ENCODE data around the gene PSMB11.

Gene PSMB11

DNA sequence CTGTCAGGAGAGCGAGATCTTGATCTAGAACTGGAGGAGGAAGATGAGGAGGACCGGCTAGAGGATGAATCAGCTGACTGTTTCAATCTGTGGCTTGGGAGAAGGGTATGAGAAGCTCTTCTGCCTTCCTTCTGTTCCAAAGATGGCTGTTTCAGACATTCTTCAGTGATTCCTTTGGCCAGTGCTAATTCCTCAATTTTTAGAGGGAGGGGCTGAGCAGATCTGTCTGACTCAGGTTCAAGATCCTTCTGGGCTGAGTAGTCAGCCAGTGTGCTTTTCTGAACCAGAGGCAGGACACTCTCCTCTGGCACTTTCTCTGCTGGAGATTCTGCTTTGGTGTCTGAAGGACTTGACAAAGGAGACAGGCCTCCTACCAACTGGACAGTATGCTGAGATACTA lies 37.7 kb downstream of the PSMB11 start:
- Histone ChIP-seq H3K4me3 (ENCODE audit: low read depth in 1 of 5, low read length in 5 of 5) (no peak overlapping the region), H3K36me3 (ENCODE audit: control insufficient read depth in 5 of 5, insufficient read depth in 5 of 5, low read length in 5 of 5) (peaks cover 28 to 93% (median 64%) of the 10 kb centered on the region in 5 donors), H3K27ac (ENCODE audit: low read depth, low read length) (peak overlapping the region; percentile 99), H3K27me3 (ENCODE audit: control insufficient read depth in 5 of 5, insufficient read depth in 4 of 5, low read length in 5 of 5) (no peaks in the 10 kb centered on the region), H3K9ac (ENCODE audit: low read length in 5 of 5) (peak overlapping the region in 3 of 5 donors; percentile 2 to 49 (median 29)), H3K4me1 (ENCODE audit: control insufficient read depth in 5 of 5, insufficient read depth in 5 of 5, low read length in 5 of 5) (peaks cover 8 to 36% (median 30%) of the 10 kb centered on the region in 5 donors), H3K9me3 (ENCODE audit: control insufficient read depth in 5 of 5, low read length in 5 of 5) (no peaks in the 10 kb centered on the region)

DNA sequence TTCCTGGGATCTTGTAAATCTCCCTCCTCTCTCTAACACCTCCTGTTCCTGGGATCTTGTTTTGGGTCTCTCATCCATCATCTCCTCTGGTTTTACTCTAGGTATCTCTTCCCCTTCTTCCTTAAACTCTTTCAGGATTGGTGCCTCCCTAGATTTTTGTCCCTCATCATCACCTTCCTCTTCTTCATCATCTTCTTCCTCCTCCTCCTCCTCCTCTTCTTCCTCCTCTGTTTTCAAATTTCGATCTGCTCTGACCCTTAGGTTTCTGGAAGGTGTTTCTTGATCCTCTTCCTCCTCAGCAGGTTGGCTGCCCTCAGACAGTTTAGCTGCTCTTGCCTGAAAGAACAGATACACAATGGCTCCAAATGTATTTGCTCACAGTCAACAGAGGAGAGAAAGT lies 38.5 kb downstream of the PSMB11 start:
- Histone ChIP-seq H3K4me1 (ENCODE audit: control insufficient read depth in 5 of 5, insufficient read depth in 5 of 5, low read length in 5 of 5) (peaks cover 8 to 36% (median 30%) of the 10 kb centered on the region in 5 donors), H3K9ac (ENCODE audit: low read length in 5 of 5) (peak overlapping the region in 1 of 5 donors; percentile 2), H3K27ac (ENCODE audit: low read depth, low read length) (peak overlapping the region; percentile 99)

DNA sequence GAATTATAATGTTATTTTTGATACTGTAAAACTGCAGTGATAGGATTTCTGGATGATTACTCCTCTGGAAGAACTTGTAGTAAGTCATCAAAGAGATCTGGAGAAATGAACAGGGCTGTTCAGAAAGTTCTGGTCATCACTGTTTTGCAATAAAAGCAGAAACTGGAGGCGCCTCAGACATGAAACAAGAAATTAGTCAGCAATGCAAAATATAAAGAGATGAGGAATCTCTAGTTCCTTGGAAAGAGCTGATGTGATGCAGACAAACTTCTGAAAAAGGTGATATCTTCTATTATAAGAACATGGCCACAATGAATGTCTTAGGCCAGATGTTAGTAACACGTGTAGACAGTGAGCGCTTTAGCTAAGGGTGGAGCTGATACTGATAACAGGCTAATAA lies 43.4 kb downstream of the PSMB11 start:
- Histone ChIP-seq H3K4me1 (ENCODE audit: control insufficient read depth in 5 of 5, insufficient read depth in 5 of 5, low read length in 5 of 5) (peaks cover 0 to 6% (median 0%) of the 10 kb centered on the region in 5 donors), H3K9me3 (ENCODE audit: control insufficient read depth in 5 of 5, low read length in 5 of 5) (no peaks in the 10 kb centered on the region), H3K27me3 (ENCODE audit: control insufficient read depth in 5 of 5, insufficient read depth in 4 of 5, low read length in 5 of 5) (no peaks in the 10 kb centered on the region), H3K4me3 (ENCODE audit: low read depth in 1 of 5, low read length in 5 of 5) (no peak overlapping the region), H3K36me3 (ENCODE audit: control insufficient read depth in 5 of 5, insufficient read depth in 5 of 5, low read length in 5 of 5) (peaks cover 52 to 91% (median 65%) of the 10 kb centered on the region in 5 donors), H3K27ac (ENCODE audit: low read depth, low read length) (no peak overlapping the region), H3K9ac (ENCODE audit: low read length in 5 of 5) (no peak overlapping the region)

More for the DNA sequence above, 38.5 kb downstream of the PSMB11 start:
- H3K27me3 ChIP-seq (ENCODE audit: control insufficient read depth in 5 of 5, insufficient read depth in 4 of 5, low read length in 5 of 5): no peaks in the 10 kb centered on the region
- H3K9me3 ChIP-seq (ENCODE audit: control insufficient read depth in 5 of 5, low read length in 5 of 5): no peaks in the 10 kb centered on the region
- no peak overlapping the region for H3K4me3 ChIP-seq (ENCODE audit: low read depth in 1 of 5, low read length in 5 of 5)
- peaks cover 25 to 93% (median 65%) of the 10 kb centered on the region in 5 donors for H3K36me3 ChIP-seq (ENCODE audit: control insufficient read depth in 5 of 5, insufficient read depth in 5 of 5, low read length in 5 of 5)

DNA sequence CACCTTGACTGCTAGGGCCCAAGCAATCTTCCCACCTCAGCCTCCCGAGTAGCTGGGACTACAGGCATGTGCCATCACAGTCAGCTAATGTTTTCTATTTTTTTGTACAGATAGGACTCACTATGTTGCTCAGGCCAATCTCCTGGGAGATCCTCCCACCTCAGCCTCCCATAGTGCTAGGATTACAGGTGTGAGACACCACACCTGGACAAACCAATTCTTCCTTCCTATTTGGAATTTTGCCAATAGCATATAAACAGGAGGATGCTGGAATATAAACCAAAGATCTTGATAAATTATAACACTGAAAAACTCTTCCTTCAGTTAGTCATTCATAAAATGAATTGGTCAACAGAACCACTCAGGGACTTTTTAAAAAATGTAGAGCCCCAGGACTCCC lies 44.6 kb downstream of the PSMB11 start:
- H3K36me3 ChIP-seq (ENCODE audit: control insufficient read depth in 5 of 5, insufficient read depth in 5 of 5, low read length in 5 of 5): peaks cover 46 to 89% (median 56%) of the 10 kb centered on the region in 5 donors
- H3K9me3 ChIP-seq (ENCODE audit: control insufficient read depth in 5 of 5, low read length in 5 of 5): no peaks in the 10 kb centered on the region
- H3K27me3 ChIP-seq (ENCODE audit: control insufficient read depth in 5 of 5, insufficient read depth in 4 of 5, low read length in 5 of 5): no peaks in the 10 kb centered on the region
- H3K4me3 ChIP-seq (ENCODE audit: low read depth in 1 of 5, low read length in 5 of 5): no peak overlapping the region
- no peak overlapping the region for H3K9ac ChIP-seq (ENCODE audit: low read length in 5 of 5)
- H3K27ac ChIP-seq (ENCODE audit: low read depth, low read length): no peak overlapping the region
- H3K4me1 ChIP-seq (ENCODE audit: control insufficient read depth in 5 of 5, insufficient read depth in 5 of 5, low read length in 5 of 5): peaks cover 0 to 6% (median 0%) of the 10 kb centered on the region in 5 donors

DNA sequence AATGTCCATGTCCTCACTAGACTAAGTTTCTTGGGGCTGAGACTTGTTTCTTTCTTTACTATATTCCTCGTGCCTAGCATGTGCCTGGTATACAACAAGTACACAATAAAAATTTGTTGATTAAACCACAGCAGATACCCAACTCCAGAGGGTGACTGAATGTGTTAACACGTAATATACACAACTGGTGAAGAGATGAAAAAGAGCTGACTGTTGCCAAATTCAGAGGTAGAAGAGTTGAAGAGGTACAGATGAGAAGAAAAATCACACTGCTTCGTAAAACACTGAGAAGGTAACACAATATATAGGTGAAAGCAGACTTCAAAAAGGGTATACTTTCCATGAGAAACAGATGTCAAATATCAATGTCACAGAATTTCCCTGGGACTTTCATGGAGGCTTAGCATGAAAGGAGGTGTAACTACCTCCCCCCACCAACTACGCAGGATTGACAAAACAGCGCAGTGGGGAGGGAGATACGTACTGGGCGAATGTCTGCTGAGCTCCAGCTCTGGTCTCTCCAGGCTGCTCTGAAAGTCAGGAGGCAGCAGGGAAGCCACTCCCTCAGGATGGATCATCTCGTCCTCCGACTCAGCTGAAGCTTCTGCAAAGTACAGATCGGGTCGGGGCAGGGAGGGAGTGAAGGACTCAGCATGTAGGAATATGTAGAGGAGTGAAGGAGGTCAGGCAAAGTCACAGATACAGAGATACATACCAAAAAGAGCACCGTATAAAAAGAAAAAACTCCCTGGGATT lies 47.7 kb downstream of the PSMB11 start:
- H3K4me1 ChIP-seq (ENCODE audit: control insufficient read depth in 5 of 5, insufficient read depth in 5 of 5, low read length in 5 of 5): peaks cover 2 to 22% (median 16%) of the 10 kb centered on the region in 5 donors
- H3K27me3 ChIP-seq (ENCODE audit: control insufficient read depth in 5 of 5, insufficient read depth in 4 of 5, low read length in 5 of 5): no peaks in the 10 kb centered on the region
- no peak overlapping the region for H3K9ac ChIP-seq (ENCODE audit: low read length in 5 of 5)
- H3K27ac ChIP-seq (ENCODE audit: low read depth, low read length): no peak overlapping the region
- no peak overlapping the region for H3K4me3 ChIP-seq (ENCODE audit: low read depth in 1 of 5, low read length in 5 of 5)
- peaks cover 54 to 77% (median 61%) of the 10 kb centered on the region in 5 donors for H3K36me3 ChIP-seq (ENCODE audit: control insufficient read depth in 5 of 5, insufficient read depth in 5 of 5, low read length in 5 of 5)
- H3K9me3 ChIP-seq (ENCODE audit: control insufficient read depth in 5 of 5, low read length in 5 of 5): no peaks in the 10 kb centered on the region

DNA sequence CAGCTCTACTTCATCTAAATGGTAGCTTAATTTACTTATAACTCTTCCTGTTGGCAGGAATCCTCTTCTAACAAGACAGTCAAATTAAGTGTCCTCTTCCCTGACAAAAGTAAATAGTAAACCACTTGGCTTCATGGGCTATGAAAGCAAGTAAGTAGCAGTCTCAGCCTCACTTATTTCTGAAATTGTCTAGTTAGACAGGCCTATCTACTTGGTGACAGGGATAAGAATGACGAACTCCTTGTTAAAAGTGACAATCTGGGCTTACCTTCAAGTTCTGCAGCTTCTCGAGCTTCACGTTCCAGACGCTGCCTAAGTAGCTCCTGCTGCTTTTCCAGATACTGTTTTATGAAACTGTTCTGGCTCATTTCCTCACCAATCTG lies 48.2 kb downstream of the PSMB11 start:
- H3K27me3 ChIP-seq (ENCODE audit: control insufficient read depth in 5 of 5, insufficient read depth in 4 of 5, low read length in 5 of 5): no peaks in the 10 kb centered on the region
- no peak overlapping the region for H3K9ac ChIP-seq (ENCODE audit: low read length in 5 of 5)
- H3K27ac ChIP-seq (ENCODE audit: low read depth, low read length): no peak overlapping the region
- H3K4me3 ChIP-seq (ENCODE audit: low read depth in 1 of 5, low read length in 5 of 5): no peak overlapping the region
- H3K4me1 ChIP-seq (ENCODE audit: control insufficient read depth in 5 of 5, insufficient read depth in 5 of 5, low read length in 5 of 5): peaks cover 2 to 22% (median 16%) of the 10 kb centered on the region in 5 donors
- H3K36me3 ChIP-seq (ENCODE audit: control insufficient read depth in 5 of 5, insufficient read depth in 5 of 5, low read length in 5 of 5): peaks cover 52 to 72% (median 57%) of the 10 kb centered on the region in 5 donors
- H3K9me3 ChIP-seq (ENCODE audit: control insufficient read depth in 5 of 5, low read length in 5 of 5): no peaks in the 10 kb centered on the region

DNA sequence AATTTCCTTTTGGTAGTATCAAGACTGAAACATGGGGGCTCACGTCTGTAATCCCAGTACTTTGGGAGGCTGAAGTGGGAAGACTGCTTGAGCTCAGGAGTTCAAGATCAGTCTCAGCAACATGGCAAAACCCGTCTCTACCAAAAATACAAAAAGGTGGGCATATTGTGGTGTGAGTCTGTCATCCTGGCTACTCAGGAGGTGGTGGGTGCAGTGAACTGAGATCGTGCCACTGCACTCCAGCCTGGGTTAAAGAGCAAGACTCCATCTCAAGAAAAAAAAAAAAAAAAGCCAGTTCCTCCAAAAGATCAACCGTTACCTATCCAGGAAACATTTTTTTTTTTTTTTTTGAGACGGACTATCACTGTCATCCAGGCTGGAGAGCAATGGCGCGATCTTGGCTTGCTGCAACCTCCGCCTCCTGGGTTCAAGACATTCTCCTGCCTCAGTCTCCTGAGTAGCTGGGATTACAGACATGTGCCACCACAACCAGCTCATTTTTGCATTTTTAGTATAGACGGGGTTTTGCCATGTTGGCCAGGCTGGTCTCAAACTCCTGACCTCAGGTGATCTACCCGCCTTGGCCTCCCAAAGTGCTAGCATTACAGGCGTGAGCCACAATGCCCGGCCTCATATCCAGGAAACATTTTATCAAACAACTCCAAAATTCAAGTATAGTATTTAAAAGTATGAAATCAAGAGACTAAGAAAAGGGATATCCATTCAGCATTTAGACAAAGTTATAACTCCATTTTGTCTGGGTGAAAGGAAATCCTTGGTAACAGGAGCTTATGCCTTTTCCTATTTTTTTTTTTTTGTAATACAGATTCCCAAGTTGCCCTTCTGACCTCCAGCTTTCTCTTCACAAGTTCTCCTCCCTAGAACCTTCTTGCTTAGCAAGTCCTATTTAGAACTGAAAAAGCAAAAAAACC lies 49.5 kb downstream of the PSMB11 start:
- Histone ChIP-seq H3K9ac (ENCODE audit: low read length in 5 of 5) (no peak overlapping the region), H3K36me3 (ENCODE audit: control insufficient read depth in 5 of 5, insufficient read depth in 5 of 5, low read length in 5 of 5) (peaks cover 39 to 59% (median 45%) of the 10 kb centered on the region in 5 donors), H3K27ac (ENCODE audit: low read depth, low read length) (no peak overlapping the region), H3K9me3 (ENCODE audit: control insufficient read depth in 5 of 5, low read length in 5 of 5) (no peaks in the 10 kb centered on the region), H3K27me3 (ENCODE audit: control insufficient read depth in 5 of 5, insufficient read depth in 4 of 5, low read length in 5 of 5) (no peaks in the 10 kb centered on the region), H3K4me3 (ENCODE audit: low read depth in 1 of 5, low read length in 5 of 5) (no peak overlapping the region), H3K4me1 (ENCODE audit: control insufficient read depth in 5 of 5, insufficient read depth in 5 of 5, low read length in 5 of 5) (peaks cover 4 to 26% (median 20%) of the 10 kb centered on the region in 5 donors)

DNA sequence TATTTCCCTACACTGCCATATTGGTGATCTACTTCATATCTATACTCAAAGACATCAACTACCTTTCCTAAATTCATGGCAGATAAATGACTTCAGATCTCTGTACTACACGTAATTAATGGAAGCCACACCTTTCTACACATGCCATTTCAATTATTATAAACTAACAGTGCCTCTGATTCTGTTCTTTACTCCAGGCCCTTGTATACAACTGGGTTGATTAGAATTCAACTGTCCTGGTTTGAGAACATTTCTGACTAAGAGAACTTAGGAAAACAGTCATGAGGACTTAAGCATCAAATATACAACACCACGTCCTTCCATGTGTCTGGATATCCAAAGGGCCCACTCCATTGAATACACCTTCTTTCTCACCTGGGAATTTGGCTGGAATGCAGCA lies 51.1 kb downstream of the PSMB11 start:
- H3K4me3 ChIP-seq (ENCODE audit: low read depth in 1 of 5, low read length in 5 of 5): peak overlapping the region in 2 of 5 donors; percentile 74 to 94
- peaks cover 32 to 51% (median 39%) of the 10 kb centered on the region in 5 donors for H3K36me3 ChIP-seq (ENCODE audit: control insufficient read depth in 5 of 5, insufficient read depth in 5 of 5, low read length in 5 of 5)
- no peaks in the 10 kb centered on the region for H3K9me3 ChIP-seq (ENCODE audit: control insufficient read depth in 5 of 5, low read length in 5 of 5)
- no peak overlapping the region for H3K27ac ChIP-seq (ENCODE audit: low read depth, low read length)
- no peaks in the 10 kb centered on the region for H3K27me3 ChIP-seq (ENCODE audit: control insufficient read depth in 5 of 5, insufficient read depth in 4 of 5, low read length in 5 of 5)
- H3K9ac ChIP-seq (ENCODE audit: low read length in 5 of 5): peak overlapping the region in 3 of 5 donors; percentile 88 to 98 (median 91)
- H3K4me1 ChIP-seq (ENCODE audit: control insufficient read depth in 5 of 5, insufficient read depth in 5 of 5, low read length in 5 of 5): peaks cover 9 to 42% (median 34%) of the 10 kb centered on the region in 5 donors

DNA sequence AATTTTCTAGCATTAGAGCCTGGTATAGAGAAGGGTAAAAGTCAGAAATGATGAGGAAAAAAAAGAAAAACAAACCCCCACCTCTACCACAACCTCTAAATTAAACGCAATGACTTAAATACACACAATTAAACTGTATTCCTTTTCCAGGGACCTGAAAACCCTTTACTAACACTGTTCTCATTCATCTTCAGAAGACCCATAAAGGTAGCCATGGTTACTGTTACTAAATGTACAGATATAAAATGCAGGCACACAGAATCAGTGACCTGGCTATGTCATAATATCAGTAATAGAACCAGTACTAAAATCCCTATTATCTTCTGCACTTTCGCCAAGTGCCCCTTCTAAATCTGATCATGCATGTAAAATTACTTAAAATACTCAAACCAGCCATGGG lies 51.5 kb downstream of the PSMB11 start:
- Histone ChIP-seq H3K4me1 (ENCODE audit: control insufficient read depth in 5 of 5, insufficient read depth in 5 of 5, low read length in 5 of 5) (peaks cover 9 to 43% (median 36%) of the 10 kb centered on the region in 5 donors), H3K36me3 (ENCODE audit: control insufficient read depth in 5 of 5, insufficient read depth in 5 of 5, low read length in 5 of 5) (peaks cover 33 to 51% (median 41%) of the 10 kb centered on the region in 5 donors)

More for the DNA sequence above, 51.5 kb downstream of the PSMB11 start:
- no peaks in the 10 kb centered on the region for H3K9me3 ChIP-seq (ENCODE audit: control insufficient read depth in 5 of 5, low read length in 5 of 5)
- H3K4me3 ChIP-seq (ENCODE audit: low read depth in 1 of 5, low read length in 5 of 5): peak overlapping the region; percentile 74 to 98 (median 94)
- peak overlapping the region; percentile 98 for H3K27ac ChIP-seq (ENCODE audit: low read depth, low read length)
- peak overlapping the region in 4 of 5 donors; percentile 88 to 98 (median 94) for H3K9ac ChIP-seq (ENCODE audit: low read length in 5 of 5)
- H3K27me3 ChIP-seq (ENCODE audit: control insufficient read depth in 5 of 5, insufficient read depth in 4 of 5, low read length in 5 of 5): no peaks in the 10 kb centered on the region
